ENCODE results near the gene ARHGAP11B.
"Not testable (repeated sequence)": the region's sequence is repeated elsewhere in the genome, so short reads cannot be mapped to it uniquely, and the experiment has no call there.

DNA sequence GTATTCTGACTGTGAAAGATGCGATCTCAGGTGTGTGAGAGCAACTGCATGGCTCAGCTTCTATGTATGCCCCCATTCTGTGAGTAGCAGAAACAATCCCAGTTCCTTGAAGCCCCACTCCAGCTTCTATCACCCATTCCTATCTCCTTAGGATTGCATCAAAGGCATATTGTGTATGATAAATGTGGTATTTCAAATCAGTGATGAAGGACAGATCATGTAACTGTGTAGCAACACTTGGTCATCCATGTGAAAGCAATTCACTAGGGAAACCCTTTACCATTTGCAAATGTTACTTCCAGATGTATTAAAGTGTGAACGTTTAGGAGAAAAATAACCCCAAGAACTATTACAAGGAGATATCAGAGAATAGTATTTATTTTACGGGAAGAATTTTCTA is 55.1 kb downstream of the ARHGAP11B start:
- not testable (repeated sequence) for TF ChIP-seq POLR2AphosphoS5, POLR2A, EP300 (IDR thresholded peaks at IDR 0.05)
- TF ChIP-seq, protein P1, sequence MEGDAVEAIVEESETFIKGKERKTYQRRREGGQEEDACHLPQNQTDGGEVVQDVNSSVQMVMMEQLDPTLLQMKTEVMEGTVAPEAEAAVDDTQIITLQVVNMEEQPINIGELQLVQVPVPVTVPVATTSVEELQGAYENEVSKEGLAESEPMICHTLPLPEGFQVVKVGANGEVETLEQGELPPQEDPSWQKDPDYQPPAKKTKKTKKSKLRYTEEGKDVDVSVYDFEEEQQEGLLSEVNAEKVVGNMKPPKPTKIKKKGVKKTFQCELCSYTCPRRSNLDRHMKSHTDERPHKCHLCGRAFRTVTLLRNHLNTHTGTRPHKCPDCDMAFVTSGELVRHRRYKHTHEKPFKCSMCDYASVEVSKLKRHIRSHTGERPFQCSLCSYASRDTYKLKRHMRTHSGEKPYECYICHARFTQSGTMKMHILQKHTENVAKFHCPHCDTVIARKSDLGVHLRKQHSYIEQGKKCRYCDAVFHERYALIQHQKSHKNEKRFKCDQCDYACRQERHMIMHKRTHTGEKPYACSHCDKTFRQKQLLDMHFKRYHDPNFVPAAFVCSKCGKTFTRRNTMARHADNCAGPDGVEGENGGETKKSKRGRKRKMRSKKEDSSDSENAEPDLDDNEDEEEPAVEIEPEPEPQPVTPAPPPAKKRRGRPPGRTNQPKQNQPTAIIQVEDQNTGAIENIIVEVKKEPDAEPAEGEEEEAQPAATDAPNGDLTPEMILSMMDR (IDR thresholded peaks at IDR 0.05): not testable (repeated sequence)
